Coronary artery (tissue), 2 donors: ENCODE measurements around the gene UPF1.

ENCODE experiments used
- DNase-seq: peaks from one replicate; pipeline ENCODE4 v3.0.0-alpha.2; 2017; ENCODE audit warnings: low spot score
- H3K27ac ChIP-seq, 2 donors: fragments of 200-600 bp; sonication (generic); one replicate each; pipeline ENCODE4 v1.5.1; 2016 to 2019
- H3K4me3 ChIP-seq: fragments of 200-600 bp; sonication (generic); 2 replicates; pipeline ENCODE4 v1.5.1; 2016; ENCODE audit warnings: mild to moderate bottlenecking, moderate library complexity
- TF ChIP-seq, protein P1 (sequence below): fragments of 200-600 bp; sonication (generic); IDR thresholded peaks from one replicate; pipeline ENCODE4 v1.5.1; 2019; ENCODE audit warnings: antibody characterized with exemption

The UPF1 gene

GRCh38 chr19:18857223-18857622 lies 25.5 kb downstream of the UPF1 start:
- Histone ChIP-seq H3K4me3 (no peak overlapping the region), H3K27ac (no peak overlapping the region)
- TF ChIP-seq, protein P1, sequence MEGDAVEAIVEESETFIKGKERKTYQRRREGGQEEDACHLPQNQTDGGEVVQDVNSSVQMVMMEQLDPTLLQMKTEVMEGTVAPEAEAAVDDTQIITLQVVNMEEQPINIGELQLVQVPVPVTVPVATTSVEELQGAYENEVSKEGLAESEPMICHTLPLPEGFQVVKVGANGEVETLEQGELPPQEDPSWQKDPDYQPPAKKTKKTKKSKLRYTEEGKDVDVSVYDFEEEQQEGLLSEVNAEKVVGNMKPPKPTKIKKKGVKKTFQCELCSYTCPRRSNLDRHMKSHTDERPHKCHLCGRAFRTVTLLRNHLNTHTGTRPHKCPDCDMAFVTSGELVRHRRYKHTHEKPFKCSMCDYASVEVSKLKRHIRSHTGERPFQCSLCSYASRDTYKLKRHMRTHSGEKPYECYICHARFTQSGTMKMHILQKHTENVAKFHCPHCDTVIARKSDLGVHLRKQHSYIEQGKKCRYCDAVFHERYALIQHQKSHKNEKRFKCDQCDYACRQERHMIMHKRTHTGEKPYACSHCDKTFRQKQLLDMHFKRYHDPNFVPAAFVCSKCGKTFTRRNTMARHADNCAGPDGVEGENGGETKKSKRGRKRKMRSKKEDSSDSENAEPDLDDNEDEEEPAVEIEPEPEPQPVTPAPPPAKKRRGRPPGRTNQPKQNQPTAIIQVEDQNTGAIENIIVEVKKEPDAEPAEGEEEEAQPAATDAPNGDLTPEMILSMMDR, result no peak
- no peak for DNase-seq

- TF ChIP-seq, protein P1, result no peak
- Histone ChIP-seq H3K4me3 (no peak overlapping the region), H3K27ac (no peak overlapping the region)
- no peak for DNase-seq
Measured at GRCh38 chr19:18858906-18859646, 27.3 kb downstream of the UPF1 start.

GRCh38 chr19:18859676-18860301 lies 28.0 kb downstream of the UPF1 start:
- TF ChIP-seq, protein P1, result no peak
- Histone ChIP-seq H3K27ac (no peak overlapping the region), H3K4me3 (no peak overlapping the region)
- DNase-seq, result no peak

DNA sequence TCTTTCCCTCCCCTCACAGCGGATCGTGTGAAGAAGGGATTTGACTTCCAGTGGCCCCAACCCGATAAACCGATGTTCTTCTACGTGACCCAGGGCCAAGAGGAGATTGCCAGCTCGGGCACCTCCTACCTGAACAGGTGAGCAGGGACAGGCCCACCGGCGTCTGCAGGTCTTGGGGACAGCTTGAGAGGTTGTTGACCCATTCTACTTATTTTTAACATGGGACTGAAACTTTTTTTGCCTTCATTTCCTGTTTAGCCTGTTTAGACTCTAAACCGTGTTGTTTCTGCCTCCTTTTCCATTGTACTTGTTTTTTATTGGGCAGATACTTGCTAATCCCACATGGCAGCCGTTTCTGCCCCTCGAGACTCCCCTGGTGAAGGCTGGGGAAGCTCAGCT lies 28.5 kb downstream of the UPF1 start:
- H3K4me3 ChIP-seq, result no peak overlapping the region
- TF ChIP-seq, protein P1, result no peak
- DNase-seq, result no peak
- H3K27ac ChIP-seq, result no peak overlapping the region

DNA sequence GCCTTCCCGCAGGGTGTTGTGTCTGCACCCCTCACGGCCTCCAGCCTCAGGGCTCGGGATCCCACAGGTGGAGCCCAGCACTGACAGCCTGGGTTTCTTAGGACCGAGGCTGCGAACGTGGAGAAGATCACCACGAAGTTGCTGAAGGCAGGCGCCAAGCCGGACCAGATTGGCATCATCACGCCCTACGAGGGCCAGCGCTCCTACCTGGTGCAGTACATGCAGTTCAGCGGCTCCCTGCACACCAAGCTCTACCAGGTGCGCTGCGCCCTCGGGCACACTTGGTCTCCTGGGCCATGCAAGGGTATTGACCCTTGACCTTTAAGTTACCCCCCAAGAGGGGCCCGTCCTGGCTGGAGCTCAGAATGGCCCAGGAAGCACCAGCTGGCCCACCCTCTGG lies 29.0 kb downstream of the UPF1 start:
- DNase-seq, result no peak
- TF ChIP-seq, protein P1, result no peak
- H3K27ac ChIP-seq, result no peak overlapping the region
- H3K4me3 ChIP-seq, result no peak overlapping the region

- TF ChIP-seq, protein P1, result no peak
- H3K4me3 ChIP-seq, result no peak overlapping the region
- no peak for DNase-seq
- H3K27ac ChIP-seq, result no peak overlapping the region
Measured at GRCh38 chr19:18861235-18861634, 29.5 kb downstream of the UPF1 start.

GRCh38 chr19:18861917-18862316 lies 30.2 kb downstream of the UPF1 start:
- no peak overlapping the region for H3K4me3 ChIP-seq
- DNase-seq, result no peak
- no peak overlapping the region for H3K27ac ChIP-seq
- TF ChIP-seq, protein P1, result no peak
